K562 (cell line): Measurements from ENCODE around the gene C1orf116. TPM values are rescaled to one million over a fixed set of nuclear protein-coding genes. Genes with fewer than 3 reads are reported as not detected.
A peak's percentile ranks its signal among the peaks of the same experiment; 100 is the strongest.

ENCODE experiments used
- CHAMP1 ChIP-seq: fragments of 450-650 bp; IDR thresholded peaks from 2 replicates; pipeline ENCODE4 v1.6.1; 2016; ENCODE audit warnings: mild to moderate bottlenecking
- DPF2 ChIP-seq: fragments of 450-650 bp; IDR thresholded peaks from 2 replicates; pipeline ENCODE4 v1.6.1; 2016
- ELK1 ChIP-seq: sonication (generic); formaldehyde crosslinking; IDR thresholded peaks from 2 replicates; pipeline ENCODE4 v1.8.1; 2022; ENCODE audit warnings: missing genetic modification reagents
- FOXO4 ChIP-seq: fragments of 450-650 bp; formaldehyde crosslinking; IDR thresholded peaks from 2 replicates; pipeline ENCODE4 v1.4.0; 2020; ENCODE audit warnings: mild to moderate bottlenecking, moderate library complexity
- HBP1 ChIP-seq: fragments of 450-650 bp; formaldehyde crosslinking; IDR thresholded peaks from 2 replicates; pipeline ENCODE4 v1.4.0; 2022; ENCODE audit warnings: missing genetic modification characterization
- HIVEP1 ChIP-seq: fragments of 250-450 bp; sonication (Bioruptor Pico); IDR thresholded peaks from 2 replicates; pipeline ENCODE4 v1.4.0; 2020; ENCODE audit warnings: mild to moderate bottlenecking
- HNRNPL ChIP-seq: fragments of 200-400 bp; formaldehyde crosslinking; IDR thresholded peaks from 2 replicates; pipeline ENCODE4 v1.6.1; 2017; ENCODE audit warnings: low read depth, mild to moderate bottlenecking, low read length
- ID3 ChIP-seq, 2 experiments: fragments of 250-450 bp in 1 of 2; fragments of 450-650 bp in 1 of 2; sonication (Bioruptor Pico) in 1 of 2; IDR thresholded peaks; 2 replicates each; pipeline versions ENCODE4 v1.6.1 to v1.8.0; 2016 to 2021; ENCODE audit warnings: mild to moderate bottlenecking in 2 of 2, moderate library complexity in 2 of 2, missing compliant biosample characterization in 1 of 2, missing genetic modification characterization in 1 of 2
- NFE2 ChIP-seq: IDR thresholded peaks from 2 replicates; pipeline ENCODE4 v1.6.1; 2014; ENCODE audit warnings: antibody characterized with exemption, low read depth
- PCBP2 ChIP-seq: fragments of 200-400 bp; formaldehyde crosslinking; IDR thresholded peaks from 2 replicates; pipeline ENCODE4 v1.6.1; 2018; ENCODE audit warnings: low read length, low read depth, mild to moderate bottlenecking, moderate library complexity; ENCODE audit not compliant: poor library complexity, severe bottlenecking
- PKNOX1 ChIP-seq: fragments of 450-650 bp; IDR thresholded peaks from 2 replicates; pipeline ENCODE4 v1.6.1; 2016
- SMAD2 ChIP-seq: fragments of 150-350 bp; IDR thresholded peaks from 2 replicates; pipeline ENCODE4 v1.6.1; 2014; ENCODE audit warnings: low read depth, mild to moderate bottlenecking, low read length
- TGIF2 ChIP-seq: sonication (generic); formaldehyde crosslinking; IDR thresholded peaks from 2 replicates; pipeline ENCODE4 v1.8.1; 2022; ENCODE audit warnings: mild to moderate bottlenecking, missing genetic modification reagents, moderate library complexity
- U2AF2 ChIP-seq: fragments of 200-400 bp; formaldehyde crosslinking; optimal IDR thresholded peaks from 2 replicates; pipeline ENCODE3; 2017; ENCODE audit warnings: low read depth, mild to moderate bottlenecking, low read length
- WHSC1 ChIP-seq: IDR thresholded peaks from one replicate; pipeline ENCODE4 v1.6.1; 2012; ENCODE audit warnings: low read length, control low read depth, inconsistent platforms
- ZBTB43 ChIP-seq: sonication (generic); formaldehyde crosslinking; IDR thresholded peaks from 2 replicates; pipeline ENCODE4 v1.8.0; 2023; ENCODE audit warnings: mild to moderate bottlenecking, missing genetic modification reagents
- ZNF23 ChIP-seq: fragments of 250-450 bp; sonication (Bioruptor Pico); IDR thresholded peaks from 2 replicates; pipeline ENCODE4 v1.4.0; 2020; ENCODE audit warnings: mild to moderate bottlenecking
- ZNF274 ChIP-seq: IDR thresholded peaks from 2 replicates; pipeline ENCODE4 v1.6.1; 2011; ENCODE audit warnings: low read depth, mild to moderate bottlenecking, low read length, moderate library complexity, borderline replicate concordance
- ZNF551 ChIP-seq: fragments of 250-450 bp; sonication (Bioruptor Pico); IDR thresholded peaks from 2 replicates; pipeline ENCODE4 v1.5.0; 2021; ENCODE audit warnings: mild to moderate bottlenecking, moderate library complexity
- polyA plus RNA-seq, 8 experiments: library from polyadenylated mRNA; depleted of rRNA in 4 of 8; stranded (reverse) in 5 of 8; unstranded in 3 of 8; fragments of >200 nt; fragmentation: Nextera tagmentation in 2 of 8; fragmentation: Illumina TruSeq in 1 of 8; extraction: Ambion mirVana in 2 of 8; extraction: Trizol in 1 of 8; gene quantifications; 2 replicates each; pipeline versions ENCODE4 v1.2.1 to v1.2.3, GENCODE V29; 2011 to 2014; ENCODE audit warnings: inconsistent platforms in 1 of 8, missing spikeins in 1 of 8
- total RNA-seq, 7 experiments: library from RNA; depleted of rRNA in 6 of 7; stranded (reverse); fragments of >200 nt in 6 of 7; fragmentation: Illumina TruSeq in 2 of 7; extraction: Trizol in 2 of 7; gene quantifications; 2 replicates each; pipeline versions ENCODE4 v1.2.1 to v1.2.3, GENCODE V29; 2011 to 2021; ENCODE audit warnings: low replicate concordance in 1 of 7

The C1orf116 gene
- total and polyA plus RNA-seq, 9 of the 15 experiments (the other 6 are each of a cell fraction or from before 2014, with no cell fraction given), result 0.62 to 3.0 (median 0.95) TPM

GRCh38 chr1:207020065-207020708 is 12.4 kb downstream of the C1orf116 start (continued):
- no peak for TF ChIP-seq HNRNPL
- TF ChIP-seq ZBTB43 (CRISPR knock-in tag), result no peak
- TF ChIP-seq U2AF2, result no peak
- no peak for TF ChIP-seq ZNF23
- TF ChIP-seq NFE2, result no peak
- peak; percentile 7; the same call in 1 of the 2 replicates for TF ChIP-seq PKNOX1
- TF ChIP-seq ZNF551 (CRISPR knock-in tag), result no peak
- no peak for TF ChIP-seq HBP1
- TF ChIP-seq PCBP2, result no peak
- TF ChIP-seq TGIF2 (CRISPR knock-in tag), result no peak
- TF ChIP-seq SMAD2, result no peak
- TF ChIP-seq DPF2, result no peak
- peak; percentile 12 for TF ChIP-seq WHSC1
- TF ChIP-seq FOXO4, result 0 out of 2 replicates have a peak, but pooled peaks have one; percentile 40
- TF ChIP-seq ELK1 (CRISPR knock-in tag), result no peak
- no peak for TF ChIP-seq ID3 (CRISPR knock-in tag; IDR thresholded peaks at IDR 0.05)
- TF ChIP-seq ID3 (tag; IDR thresholded peaks at IDR 0.05), result no peak
- TF ChIP-seq HIVEP1, result no peak
- TF ChIP-seq CHAMP1, result no peak
- TF ChIP-seq ZNF274, result no peak
